HEK293T (cell line): Measurements from ENCODE around the gene SORCS3.

Source experiments
- CTCF ChIA-PET: fragments of 350-600 bp; formaldehyde crosslinking; extraction: SDS; loops from one replicate; lab custom pipeline; 2021; ENCODE audit warnings: antibody characterized with exemption, inconsistent platforms; lab: Yijun Ruan, JAX
- POLR2A ChIA-PET: fragments of 350-600 bp; formaldehyde crosslinking; extraction: SDS; loops from one replicate; lab custom pipeline; 2020; ENCODE audit warnings: antibody characterized with exemption, inconsistent platforms; lab: Yijun Ruan, JAX
- DNase-seq: peaks from one replicate; pipeline ENCODE4 v3.0.0; 2012; ENCODE audit warnings: mixed read lengths; ENCODE audit errors: extremely low spot score
- ARNT ChIP-seq: fragments of 450-650 bp; IDR thresholded peaks from 2 replicates; pipeline ENCODE4 v1.6.1; 2017; ENCODE audit warnings: mild to moderate bottlenecking
- BHLHE40 ChIP-seq: fragments of 450-650 bp; IDR thresholded peaks from 2 replicates; pipeline ENCODE4 v1.6.1; 2016; ENCODE audit warnings: mild to moderate bottlenecking, moderate library complexity, borderline replicate concordance
- CTBP1 ChIP-seq: fragments of 450-650 bp; IDR thresholded peaks from 2 replicates; pipeline ENCODE4 v1.6.1; 2016; ENCODE audit warnings: borderline replicate concordance
- ELF4 ChIP-seq: fragments of 450-650 bp; IDR thresholded peaks from 2 replicates; pipeline ENCODE4 v1.6.1; 2017; ENCODE audit warnings: antibody characterized with exemption
- FOXA1 ChIP-seq: fragments of 450-650 bp; IDR thresholded peaks from 2 replicates; pipeline ENCODE4 v1.6.1; 2016; ENCODE audit warnings: mild to moderate bottlenecking
- FOXK2 ChIP-seq: fragments of 450-650 bp; IDR thresholded peaks from 2 replicates; pipeline ENCODE4 v1.6.1; 2016; ENCODE audit warnings: mild to moderate bottlenecking
- FOXM1 ChIP-seq: fragments of 450-650 bp; IDR thresholded peaks from 2 replicates; pipeline ENCODE4 v1.6.1; 2017; ENCODE audit warnings: mild to moderate bottlenecking, borderline replicate concordance
- HDGF ChIP-seq: fragments of 450-650 bp; IDR thresholded peaks from 2 replicates; pipeline ENCODE4 v1.6.1; 2017; ENCODE audit warnings: antibody characterized with exemption, borderline replicate concordance
- L3MBTL2 ChIP-seq: fragments of 450-650 bp; conservative IDR thresholded peaks from 2 replicates; pipeline ENCODE4 v1.6.1; 2016; ENCODE audit warnings: mild to moderate bottlenecking
- LEF1 ChIP-seq: fragments of 450-650 bp; IDR thresholded peaks from 2 replicates; pipeline ENCODE4 v1.6.1; 2017; ENCODE audit warnings: mild to moderate bottlenecking, borderline replicate concordance
- NFRKB ChIP-seq: fragments of 450-650 bp; IDR thresholded peaks from 2 replicates; pipeline ENCODE4 v1.6.1; 2016; ENCODE audit warnings: mild to moderate bottlenecking, moderate library complexity
- PKNOX1 ChIP-seq: fragments of 450-650 bp; IDR thresholded peaks from 2 replicates; pipeline ENCODE4 v1.6.1; 2016
- SP1 ChIP-seq: fragments of 450-650 bp; IDR thresholded peaks from 2 replicates; pipeline ENCODE4 v1.6.1; 2017
- SUZ12 ChIP-seq: fragments of 450-650 bp; IDR thresholded peaks from 2 replicates; pipeline ENCODE4 v1.6.1; 2016; ENCODE audit warnings: mild to moderate bottlenecking
- TARDBP ChIP-seq: fragments of 450-650 bp; IDR thresholded peaks from 2 replicates; pipeline ENCODE4 v1.6.1; 2016
- ZNF384 ChIP-seq: fragments of 450-650 bp; IDR thresholded peaks from 2 replicates; pipeline ENCODE4 v1.6.1; 2016

Gene SORCS3

GRCh38 chr10:105075031-105075430 lies 433.9 kb downstream of the SORCS3 start:
- ChIA-PET POLR2A (no interaction called here), CTCF (no interaction called here)
- no peak for DNase-seq
- TF ChIP-seq TARDBP = no peak

GRCh38 chr10:105085980-105086379 lies 444.9 kb downstream of the SORCS3 start:
- no peak for DNase-seq
- TF ChIP-seq FOXM1 (no peak), SUZ12 (no peak)
- CTCF ChIA-PET = no interaction called here
- POLR2A ChIA-PET = no interaction called here

- no peak for TF ChIP-seq FOXA1
- no peak for TF ChIP-seq BHLHE40
- TF ChIP-seq TARDBP = no peak
- TF ChIP-seq CTBP1 = no peak
- TF ChIP-seq HDGF = no peak
- TF ChIP-seq LEF1 = no peak
- TF ChIP-seq SUZ12 = no peak
- TF ChIP-seq FOXK2 = no peak
- TF ChIP-seq PKNOX1 = no peak
- TF ChIP-seq ELF4 = no peak
- no peak for TF ChIP-seq SP1
- TF ChIP-seq ARNT = no peak
- no peak for TF ChIP-seq ZNF384
- TF ChIP-seq NFRKB = no peak
- no peak for TF ChIP-seq FOXM1
- CTCF ChIA-PET = no interaction called here
- POLR2A ChIA-PET = no interaction called here
- DNase-seq = no peak
Measured at GRCh38 chr10:105094048-105094447, 453.0 kb downstream of the SORCS3 start.

- DNase-seq = no peak
- TF ChIP-seq ELF4 (no peak), FOXM1 (no peak), BHLHE40 (no peak), TARDBP (no peak), ZNF384 (no peak), NFRKB (no peak), PKNOX1 (no peak), FOXA1 (no peak), HDGF (no peak), SUZ12 (no peak), FOXK2 (no peak), L3MBTL2 (no peak), SP1 (no peak), CTBP1 (no peak), LEF1 (no peak), ARNT (no peak)
- POLR2A ChIA-PET = no interaction called here
- CTCF ChIA-PET = no interaction called here
Measured at GRCh38 chr10:105096316-105096715, 455.2 kb downstream of the SORCS3 start.

- CTCF ChIA-PET = no interaction called here
- DNase-seq = no peak
- POLR2A ChIA-PET = no interaction called here
- TF ChIP-seq BHLHE40 (no peak), ELF4 (no peak), CTBP1 (no peak), ARNT (no peak), FOXM1 (no peak)
Measured at GRCh38 chr10:105102977-105103376, 461.9 kb downstream of the SORCS3 start.

- no peak for TF ChIP-seq ZNF384
- no peak for TF ChIP-seq HDGF
- TF ChIP-seq LEF1 = no peak
- TF ChIP-seq FOXM1 = no peak
- TF ChIP-seq TARDBP = no peak
- no peak for TF ChIP-seq ELF4
- TF ChIP-seq BHLHE40 = no peak
- POLR2A ChIA-PET = no interaction called here
- DNase-seq = no peak
- CTCF ChIA-PET = no interaction called here
Measured at GRCh38 chr10:105104297-105104696, 463.2 kb downstream of the SORCS3 start.

- TF ChIP-seq ELF4 = no peak
- no peak for TF ChIP-seq HDGF
- no peak for TF ChIP-seq ZNF384
- TF ChIP-seq SUZ12 = no peak
- no peak for TF ChIP-seq FOXM1
- no peak for TF ChIP-seq CTBP1
- CTCF ChIA-PET = no interaction called here
- no peak for DNase-seq
- POLR2A ChIA-PET = no interaction called here
Measured at GRCh38 chr10:105109164-105109563, 468.1 kb downstream of the SORCS3 start.

GRCh38 chr10:105112862-105113261 lies 471.8 kb downstream of the SORCS3 start:
- ChIA-PET POLR2A (no interaction called here), CTCF (no interaction called here)
- TF ChIP-seq SUZ12 = no peak
- TF ChIP-seq L3MBTL2 = no peak
- TF ChIP-seq FOXA1 = no peak
- no peak for TF ChIP-seq BHLHE40
- no peak for TF ChIP-seq CTBP1
- no peak for TF ChIP-seq TARDBP
- no peak for TF ChIP-seq LEF1
- TF ChIP-seq PKNOX1 = no peak
- TF ChIP-seq SP1 = no peak
- TF ChIP-seq FOXM1 = no peak
- TF ChIP-seq HDGF = no peak
- TF ChIP-seq NFRKB = no peak
- no peak for TF ChIP-seq FOXK2
- TF ChIP-seq ZNF384 = no peak
- no peak for TF ChIP-seq ELF4
- TF ChIP-seq ARNT = no peak
- no peak for DNase-seq
